Measurements from ENCODE around the gene B3GAT2.

- no peak for TF ChIP-seq EZH2 (IDR thresholded peaks at IDR 0.05; ENCODE audit: low read length, missing control alignments)
- TF ChIP-seq CTCF (conservative IDR thresholded peaks at IDR 0.05 in 1 of 2, IDR thresholded peaks at IDR 0.05 in 1 of 2; ENCODE audit: low read depth in 1 of 2, low read length in 2 of 2): no peak
Measured at GRCh38 chr6:70857387-70858077, 99.3 kb downstream of the B3GAT2 start.
